Type B pancreatic cell (in vitro differentiated cells): ENCODE results near the gene SLC35F4. TPM values are rescaled to one million over a fixed set of nuclear protein-coding genes. Genes with fewer than 3 reads are reported as not detected.
A peak's percentile ranks its signal among the peaks of the same experiment; 100 is the strongest.

Source experiments
- DNase-seq: peaks from one replicate; pipeline ENCODE4 v3.0.0; 2021; ENCODE audit warnings: mixed read lengths; ENCODE audit not compliant: unreplicated experiment; ENCODE audit errors: extremely low spot score
- H3K27ac Mint-ChIP-seq: 2 replicates; pipeline ENCODE4 v1.8.0; 2021; ENCODE audit warnings: mild to moderate bottlenecking, mixed read lengths
- H3K27me3 Mint-ChIP-seq: 2 replicates; pipeline ENCODE4 v1.8.0; 2021; ENCODE audit warnings: mixed read lengths
- H3K36me3 Mint-ChIP-seq: 2 replicates; pipeline ENCODE4 v1.8.0; 2021; ENCODE audit warnings: mixed read lengths
- H3K4me1 Mint-ChIP-seq: one replicate; pipeline ENCODE4 v1.8.0; 2021; ENCODE audit warnings: mixed read lengths; ENCODE audit not compliant: unreplicated experiment
- H3K4me3 Mint-ChIP-seq: 2 replicates; pipeline ENCODE4 v1.8.0; 2021; ENCODE audit warnings: mild to moderate bottlenecking, mixed read lengths
- H3K9me3 Mint-ChIP-seq: 2 replicates; pipeline ENCODE4 v1.8.0; 2021; ENCODE audit warnings: mixed read lengths
- total RNA-seq: library from RNA; stranded (reverse); gene quantifications from 2 replicates; pipeline ENCODE4 v1.2.1, GENCODE V29; 2021; ENCODE audit warnings: low replicate concordance
- TF ChIP-seq, protein P1 (sequence below): fragments of 200-600 bp; sonication (generic); conservative IDR thresholded peaks from 2 replicates; pipeline ENCODE4 v1.5.0; 2021; ENCODE audit warnings: antibody characterized with exemption, mild to moderate bottlenecking

The SLC35F4 gene
- total RNA-seq, 1 donor from 2014 or later = 2.1 TPM

DNA sequence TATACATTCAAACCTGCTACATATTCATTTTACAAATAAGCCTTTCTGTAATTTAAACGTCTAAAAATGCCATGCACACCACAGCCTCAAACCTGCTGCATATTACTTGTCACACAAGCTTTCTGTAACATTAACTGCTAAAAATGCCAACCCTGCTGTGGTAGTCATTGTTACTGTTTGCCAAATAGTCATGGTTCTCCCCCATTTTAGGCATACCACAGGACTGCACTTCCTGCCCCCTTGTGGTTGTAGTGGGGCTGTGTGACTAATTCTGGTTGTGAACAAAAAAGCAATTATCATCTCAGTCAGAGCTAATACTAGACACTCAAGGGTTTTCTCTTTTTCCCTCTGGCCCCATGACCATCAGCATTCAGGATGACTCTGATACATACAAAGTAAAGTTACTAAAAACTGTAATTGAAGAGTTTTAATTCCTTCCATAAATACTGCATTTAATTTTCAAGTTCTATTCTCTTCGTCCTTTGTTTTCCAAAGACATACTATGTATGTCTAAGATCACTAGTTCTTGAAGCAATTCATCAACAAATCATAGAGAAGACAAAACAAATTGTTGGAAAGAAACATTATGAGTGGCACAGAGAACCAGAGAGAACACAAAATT is 5.7 kb upstream of the SLC35F4 start:
- no peaks in the 10 kb centered on the region for H3K4me1 Mint-ChIP-seq
- no peak overlapping the region for H3K27ac Mint-ChIP-seq
- H3K9me3 Mint-ChIP-seq = no peaks in the 10 kb centered on the region
- H3K27me3 Mint-ChIP-seq = peaks cover 63% of the 10 kb centered on the region
- DNase-seq = no peak
- no peak overlapping the region for H3K4me3 Mint-ChIP-seq
- H3K36me3 Mint-ChIP-seq = no peaks in the 10 kb centered on the region
- TF ChIP-seq, protein P1, sequence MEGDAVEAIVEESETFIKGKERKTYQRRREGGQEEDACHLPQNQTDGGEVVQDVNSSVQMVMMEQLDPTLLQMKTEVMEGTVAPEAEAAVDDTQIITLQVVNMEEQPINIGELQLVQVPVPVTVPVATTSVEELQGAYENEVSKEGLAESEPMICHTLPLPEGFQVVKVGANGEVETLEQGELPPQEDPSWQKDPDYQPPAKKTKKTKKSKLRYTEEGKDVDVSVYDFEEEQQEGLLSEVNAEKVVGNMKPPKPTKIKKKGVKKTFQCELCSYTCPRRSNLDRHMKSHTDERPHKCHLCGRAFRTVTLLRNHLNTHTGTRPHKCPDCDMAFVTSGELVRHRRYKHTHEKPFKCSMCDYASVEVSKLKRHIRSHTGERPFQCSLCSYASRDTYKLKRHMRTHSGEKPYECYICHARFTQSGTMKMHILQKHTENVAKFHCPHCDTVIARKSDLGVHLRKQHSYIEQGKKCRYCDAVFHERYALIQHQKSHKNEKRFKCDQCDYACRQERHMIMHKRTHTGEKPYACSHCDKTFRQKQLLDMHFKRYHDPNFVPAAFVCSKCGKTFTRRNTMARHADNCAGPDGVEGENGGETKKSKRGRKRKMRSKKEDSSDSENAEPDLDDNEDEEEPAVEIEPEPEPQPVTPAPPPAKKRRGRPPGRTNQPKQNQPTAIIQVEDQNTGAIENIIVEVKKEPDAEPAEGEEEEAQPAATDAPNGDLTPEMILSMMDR = peak; percentile 84

DNA sequence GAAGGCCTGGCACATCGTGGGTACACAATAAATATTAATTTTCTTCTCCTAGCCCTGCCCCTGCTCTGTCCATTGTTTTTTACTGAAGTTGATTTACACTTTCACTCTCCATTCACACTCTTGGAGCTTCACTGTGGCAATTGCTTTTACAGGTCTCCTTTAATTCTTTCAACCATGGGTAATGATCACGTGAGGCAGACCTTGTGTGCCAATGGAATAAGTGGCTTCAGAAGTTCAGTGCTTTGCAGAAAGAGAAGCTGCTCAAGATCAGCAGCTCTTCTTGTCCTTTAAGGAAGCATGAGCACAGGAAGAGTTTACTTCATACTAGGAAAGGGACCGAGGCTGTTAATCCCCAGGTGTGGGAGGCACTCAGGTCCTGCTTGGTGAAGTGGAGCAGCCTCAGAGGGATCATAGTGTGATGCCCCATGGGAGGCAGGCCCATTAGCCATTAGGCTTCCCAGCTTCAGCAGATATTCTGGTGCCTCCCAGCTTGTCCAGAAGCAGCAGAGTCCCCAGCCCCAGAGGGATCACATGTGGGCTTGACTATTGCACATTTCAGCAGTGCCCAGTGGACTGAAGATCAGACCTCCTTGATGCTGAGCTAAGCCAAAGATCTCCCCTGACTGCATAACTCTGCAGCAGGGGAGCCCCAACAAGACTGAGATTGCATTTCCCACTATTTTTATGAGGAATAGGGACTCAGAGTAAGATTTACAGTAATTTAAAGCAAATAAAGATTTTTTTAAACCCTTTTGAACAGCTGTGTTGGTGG is 5.0 kb upstream of the SLC35F4 start:
- Mint-ChIP-seq H3K36me3 (no peaks in the 10 kb centered on the region), H3K27me3 (peaks cover 69% of the 10 kb centered on the region), H3K9me3 (no peaks in the 10 kb centered on the region)

DNA sequence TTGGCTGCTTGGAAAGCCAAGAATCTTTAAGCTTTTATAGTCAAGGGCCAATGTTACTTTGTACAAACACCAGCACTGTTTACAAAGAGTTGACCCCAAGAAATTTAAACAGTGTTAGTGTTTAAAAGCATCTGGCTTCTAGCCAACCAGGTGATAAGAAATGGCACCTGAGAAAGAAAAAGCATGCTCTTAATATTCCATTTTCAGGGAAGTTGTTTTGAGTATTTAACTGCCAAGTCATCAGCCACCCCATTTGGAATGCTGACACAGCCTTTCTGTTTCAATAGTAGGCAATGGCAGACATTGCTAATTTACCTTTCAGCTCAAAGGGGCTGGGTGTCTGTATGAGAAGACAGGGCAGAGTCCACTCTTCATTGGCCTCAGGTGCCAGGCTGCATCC is 3.7 kb upstream of the SLC35F4 start:
- Mint-ChIP-seq H3K9me3 (no peaks in the 10 kb centered on the region), H3K27ac (no peak overlapping the region), H3K27me3 (peaks cover 72% of the 10 kb centered on the region), H3K4me1 (no peaks in the 10 kb centered on the region), H3K4me3 (no peak overlapping the region), H3K36me3 (no peaks in the 10 kb centered on the region)
- no peak for DNase-seq
- TF ChIP-seq, protein P1 = no peak

More for the DNA sequence above, 5.0 kb upstream of the SLC35F4 start:
- H3K4me3 Mint-ChIP-seq = no peak overlapping the region
- TF ChIP-seq, protein P1 = no peak
- DNase-seq = no peak
- no peaks in the 10 kb centered on the region for H3K4me1 Mint-ChIP-seq
- no peak overlapping the region for H3K27ac Mint-ChIP-seq

DNA sequence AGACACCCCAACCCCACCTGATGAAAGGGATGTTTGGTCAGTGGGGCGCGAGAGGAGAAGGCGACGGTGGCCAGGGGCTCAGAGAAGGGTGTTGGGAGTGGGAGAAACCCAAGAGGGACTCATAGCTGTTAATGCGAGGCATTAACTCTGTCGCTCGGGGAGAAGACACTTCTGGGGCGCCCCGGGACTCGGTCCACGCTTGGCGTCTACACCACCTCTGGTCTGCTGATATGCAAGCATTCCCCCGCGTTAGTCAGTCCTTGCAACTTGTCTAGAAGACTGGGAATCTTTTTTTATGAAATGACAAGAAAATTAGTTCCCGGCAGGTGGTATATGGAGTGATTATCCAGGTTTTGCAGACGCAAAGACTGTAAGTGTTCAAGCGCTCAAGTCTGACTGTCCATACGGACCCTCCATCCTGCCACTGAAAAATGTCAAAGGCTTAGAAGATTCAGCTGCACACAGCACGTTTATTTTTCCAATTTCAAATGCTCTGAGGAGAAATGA is 360 bp upstream of the SLC35F4 start:
- no peaks in the 10 kb centered on the region for H3K36me3 Mint-ChIP-seq
- peaks cover 67% of the 10 kb centered on the region for H3K27me3 Mint-ChIP-seq
- DNase-seq = no peak
- TF ChIP-seq, protein P1 = no peak
- H3K9me3 Mint-ChIP-seq = no peaks in the 10 kb centered on the region
- no peaks in the 10 kb centered on the region for H3K4me1 Mint-ChIP-seq
- no peak overlapping the region for H3K27ac Mint-ChIP-seq
- peak overlapping the region; percentile 68 for H3K4me3 Mint-ChIP-seq

DNA sequence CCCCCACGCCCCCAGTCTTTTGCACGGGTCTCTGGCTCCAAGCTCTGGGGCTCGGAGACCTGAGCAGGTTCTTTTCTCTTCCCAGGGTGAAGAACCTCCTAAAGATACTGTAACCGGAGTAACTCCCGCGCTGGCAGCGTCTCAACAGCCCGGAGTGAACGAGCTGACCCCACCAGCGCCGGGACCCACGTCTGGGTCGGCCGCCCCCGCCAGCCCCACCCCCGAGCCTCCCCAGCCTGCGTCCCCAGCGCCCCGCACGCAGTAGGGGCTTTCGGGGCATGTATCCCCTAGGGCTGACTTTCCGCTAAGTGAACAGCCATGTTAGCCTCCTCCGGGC is 858 bp downstream of the SLC35F4 start:
- no peak for DNase-seq
- H3K36me3 Mint-ChIP-seq = no peaks in the 10 kb centered on the region
- no peaks in the 10 kb centered on the region for H3K9me3 Mint-ChIP-seq
- TF ChIP-seq, protein P1 = no peak
- peaks cover 61% of the 10 kb centered on the region for H3K27me3 Mint-ChIP-seq
- H3K27ac Mint-ChIP-seq = no peak overlapping the region
- no peaks in the 10 kb centered on the region for H3K4me1 Mint-ChIP-seq
- peak overlapping the region; percentile 72 for H3K4me3 Mint-ChIP-seq
